Muscle layer of duodenum (tissue), 2 donors: ENCODE measurements around the gene AMER2.

Experiments used
- H3K27ac ChIP-seq: one replicate; pipeline ENCODE4 v1.7.0; 2013; ENCODE audit warnings: mild to moderate bottlenecking, low read length
- H3K27me3 ChIP-seq: one replicate; pipeline ENCODE4 v1.7.0; 2013; ENCODE audit warnings: low read depth, mild to moderate bottlenecking, control low read depth, low read length
- H3K36me3 ChIP-seq, 2 donors: one replicate each; pipeline ENCODE4 v1.7.0; 2013; ENCODE audit warnings: low read length in 2 of 2, control low read depth in 1 of 2, mild to moderate bottlenecking in 1 of 2; ENCODE audit not compliant: insufficient read depth in 2 of 2, control insufficient read depth in 1 of 2
- H3K4me1 ChIP-seq, 2 donors: one replicate each; pipeline ENCODE4 v1.7.0; 2013; ENCODE audit warnings: low read length in 2 of 2, mild to moderate bottlenecking in 2 of 2, control low read depth in 1 of 2, moderate library complexity in 1 of 2; ENCODE audit not compliant: insufficient read depth in 2 of 2, control insufficient read depth in 1 of 2
- H3K4me3 ChIP-seq, 2 donors: one replicate each; pipeline ENCODE4 v1.7.0; 2013; ENCODE audit warnings: low read length in 2 of 2, low read depth in 1 of 2, mild to moderate bottlenecking in 1 of 2
- H3K9me3 ChIP-seq, 2 donors: one replicate each; pipeline ENCODE4 v1.7.0; 2013; ENCODE audit warnings: low read length in 2 of 2, control low read depth in 1 of 2, mild to moderate bottlenecking in 1 of 2; ENCODE audit not compliant: control insufficient read depth in 1 of 2
- donor health status: healthy.

AMER2 gene

GRCh38 chr13:25200783-25201182 lies 28.7 kb upstream of the AMER2 start:
- Histone ChIP-seq H3K4me3 (no peak overlapping the region), H3K27ac (no peak overlapping the region), H3K27me3 (no peaks in the 10 kb centered on the region), H3K4me1 (no peaks in the 10 kb centered on the region), H3K9me3 (no peaks in the 10 kb centered on the region), H3K36me3 (no peaks in the 10 kb centered on the region)

DNA sequence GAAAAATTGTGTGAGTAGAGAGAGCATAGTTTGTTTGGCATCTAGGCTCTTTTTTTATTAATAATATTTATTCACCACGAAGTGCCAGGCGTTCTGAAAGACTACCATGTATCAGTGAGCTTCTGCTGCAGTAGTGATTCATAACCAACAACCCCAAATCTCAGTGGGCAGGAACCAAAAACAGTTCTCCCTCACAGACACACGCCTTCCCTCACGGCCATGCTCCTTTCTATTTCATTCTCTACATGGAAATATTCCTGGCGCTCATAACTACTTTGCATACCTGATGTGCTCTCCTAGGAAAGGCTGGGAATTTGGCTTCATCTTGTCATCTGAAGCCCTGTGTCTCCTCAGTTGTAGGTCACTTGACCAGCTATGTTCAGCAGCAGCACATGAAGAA lies 26.6 kb upstream of the AMER2 start:
- Histone ChIP-seq H3K36me3 (no peaks in the 10 kb centered on the region), H3K4me1 (no peaks in the 10 kb centered on the region), H3K27ac (no peak overlapping the region), H3K27me3 (no peaks in the 10 kb centered on the region), H3K4me3 (no peak overlapping the region), H3K9me3 (no peaks in the 10 kb centered on the region)

DNA sequence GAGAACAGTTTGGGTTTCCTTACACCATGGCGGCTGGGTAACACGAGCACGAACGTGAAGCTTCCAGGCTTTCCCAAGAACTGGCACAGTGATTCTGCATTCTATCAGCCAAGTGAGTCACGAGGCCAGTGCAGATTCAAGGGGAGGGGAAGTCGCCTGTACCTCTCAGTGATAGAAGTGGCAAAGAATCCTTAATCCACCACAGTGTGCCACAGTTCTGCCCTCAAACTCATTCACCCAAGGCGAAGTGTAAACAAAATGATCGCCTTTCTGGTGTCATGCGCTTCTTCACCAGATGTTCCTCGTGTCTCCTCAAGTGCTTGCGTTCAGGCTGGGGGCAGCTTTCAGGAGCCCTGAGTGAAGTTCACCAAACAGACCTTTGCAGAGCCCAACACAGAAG lies 24.9 kb upstream of the AMER2 start:
- H3K4me3 ChIP-seq: no peak overlapping the region
- H3K9me3 ChIP-seq: no peaks in the 10 kb centered on the region

DNA sequence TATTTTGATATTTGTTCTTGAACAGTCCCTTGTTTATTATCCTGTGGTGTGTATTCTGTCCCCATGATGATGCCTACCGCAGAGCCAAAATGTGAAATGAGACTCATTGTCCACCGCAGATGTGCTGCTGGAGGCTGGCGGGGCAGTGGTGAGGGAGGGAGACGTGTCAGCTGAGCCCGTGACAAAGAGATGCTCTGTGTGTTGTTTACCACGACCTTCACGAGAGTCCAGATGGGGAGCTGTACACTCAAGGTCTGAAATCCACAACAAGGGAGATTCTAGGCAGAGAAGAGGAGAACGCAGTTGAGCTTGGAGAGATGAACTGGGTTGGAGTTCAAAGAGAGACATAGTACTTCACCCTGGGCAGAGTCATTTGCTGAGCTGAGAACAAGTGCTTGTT lies 20.8 kb upstream of the AMER2 start:
- Histone ChIP-seq H3K36me3 (no peaks in the 10 kb centered on the region), H3K27ac (no peak overlapping the region), H3K4me3 (no peak overlapping the region), H3K27me3 (no peaks in the 10 kb centered on the region), H3K4me1 (no peaks in the 10 kb centered on the region), H3K9me3 (no peaks in the 10 kb centered on the region)

More for the DNA sequence above, 24.9 kb upstream of the AMER2 start:
- Histone ChIP-seq H3K4me1 (no peaks in the 10 kb centered on the region), H3K27ac (no peak overlapping the region), H3K27me3 (no peaks in the 10 kb centered on the region), H3K36me3 (no peaks in the 10 kb centered on the region)

DNA sequence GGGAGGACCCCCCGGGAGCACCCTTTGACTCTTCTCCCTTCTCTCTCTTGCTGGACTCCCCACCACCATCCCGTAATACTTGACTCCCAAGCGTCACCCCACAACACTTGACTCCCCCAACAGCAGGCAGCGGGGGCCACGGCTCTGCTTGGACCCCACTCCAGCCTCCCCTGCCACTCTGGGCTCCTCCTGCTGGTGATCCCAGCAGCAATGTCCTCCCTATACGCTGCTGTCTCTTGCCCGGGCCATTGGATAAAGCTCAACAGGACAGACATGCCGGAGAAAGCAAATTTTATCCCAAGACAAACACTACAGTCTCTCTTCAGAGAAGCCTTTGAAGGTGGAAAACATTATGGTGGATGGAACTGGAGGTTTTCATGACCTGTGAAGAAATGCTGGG lies 20.4 kb upstream of the AMER2 start:
- Histone ChIP-seq H3K27me3 (no peaks in the 10 kb centered on the region), H3K27ac (no peak overlapping the region), H3K4me3 (no peak overlapping the region), H3K4me1 (no peaks in the 10 kb centered on the region), H3K9me3 (no peaks in the 10 kb centered on the region), H3K36me3 (no peaks in the 10 kb centered on the region)

DNA sequence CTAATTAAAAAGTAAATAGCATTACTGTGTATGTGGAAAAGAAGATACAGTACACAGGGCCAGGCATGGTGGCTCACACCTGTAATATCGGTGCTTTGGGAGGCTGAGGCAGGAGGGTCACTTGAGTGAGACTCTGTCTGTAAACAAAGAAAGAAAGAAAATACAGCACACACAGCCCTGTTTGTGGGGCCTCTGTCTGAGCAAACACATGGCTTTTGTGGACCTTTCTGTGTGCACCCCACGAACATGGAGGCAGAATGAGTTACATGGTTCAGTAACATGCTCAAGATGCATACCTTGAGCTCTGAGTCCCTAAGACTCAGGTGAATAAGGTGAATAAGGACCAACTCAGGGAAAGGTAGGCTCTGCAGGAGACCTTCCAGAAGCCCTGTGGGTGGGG lies 20.0 kb upstream of the AMER2 start:
- Histone ChIP-seq H3K36me3 (no peaks in the 10 kb centered on the region), H3K27me3 (no peaks in the 10 kb centered on the region), H3K27ac (no peak overlapping the region), H3K9me3 (no peaks in the 10 kb centered on the region), H3K4me1 (no peaks in the 10 kb centered on the region), H3K4me3 (no peak overlapping the region)

- Histone ChIP-seq H3K36me3 (no peaks in the 10 kb centered on the region), H3K4me3 (no peak overlapping the region), H3K27me3 (no peaks in the 10 kb centered on the region), H3K9me3 (no peaks in the 10 kb centered on the region), H3K27ac (no peak overlapping the region), H3K4me1 (no peaks in the 10 kb centered on the region)
Observed at GRCh38 chr13:25190771-25191170, 18.7 kb upstream of the AMER2 start.

- H3K36me3 ChIP-seq: no peaks in the 10 kb centered on the region
- H3K27me3 ChIP-seq: no peaks in the 10 kb centered on the region
- no peak overlapping the region for H3K27ac ChIP-seq
- no peaks in the 10 kb centered on the region for H3K4me1 ChIP-seq
- H3K4me3 ChIP-seq: no peak overlapping the region
- H3K9me3 ChIP-seq: no peaks in the 10 kb centered on the region
Observed at GRCh38 chr13:25190256-25190655, 18.2 kb upstream of the AMER2 start.

GRCh38 chr13:25187596-25187995 lies 15.5 kb upstream of the AMER2 start:
- no peaks in the 10 kb centered on the region for H3K27me3 ChIP-seq
- H3K27ac ChIP-seq: no peak overlapping the region
- no peaks in the 10 kb centered on the region for H3K36me3 ChIP-seq
- no peak overlapping the region for H3K4me3 ChIP-seq
- H3K4me1 ChIP-seq: no peaks in the 10 kb centered on the region
- no peaks in the 10 kb centered on the region for H3K9me3 ChIP-seq

DNA sequence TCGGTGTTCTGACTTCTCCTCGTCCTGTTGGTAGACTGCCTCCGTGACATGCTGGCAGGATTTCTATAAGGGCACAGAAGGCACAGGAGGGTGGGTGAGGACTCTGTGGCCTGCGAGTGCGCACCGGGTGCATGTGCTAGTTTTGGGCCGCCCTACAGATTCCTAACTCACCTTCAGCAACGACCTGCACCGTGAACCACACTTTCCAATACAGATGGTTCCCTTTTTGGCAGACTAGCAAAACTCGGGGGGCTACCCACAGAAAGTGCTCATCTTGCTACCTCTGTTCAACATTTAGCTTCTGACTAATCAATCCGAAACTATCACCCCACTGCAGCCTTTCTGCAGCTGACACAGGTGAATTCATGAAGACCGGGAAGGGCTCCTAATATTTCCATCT lies 14.1 kb upstream of the AMER2 start:
- Histone ChIP-seq H3K27me3 (no peaks in the 10 kb centered on the region), H3K27ac (no peak overlapping the region), H3K9me3 (no peaks in the 10 kb centered on the region), H3K4me3 (no peak overlapping the region), H3K36me3 (no peaks in the 10 kb centered on the region), H3K4me1 (no peaks in the 10 kb centered on the region)

DNA sequence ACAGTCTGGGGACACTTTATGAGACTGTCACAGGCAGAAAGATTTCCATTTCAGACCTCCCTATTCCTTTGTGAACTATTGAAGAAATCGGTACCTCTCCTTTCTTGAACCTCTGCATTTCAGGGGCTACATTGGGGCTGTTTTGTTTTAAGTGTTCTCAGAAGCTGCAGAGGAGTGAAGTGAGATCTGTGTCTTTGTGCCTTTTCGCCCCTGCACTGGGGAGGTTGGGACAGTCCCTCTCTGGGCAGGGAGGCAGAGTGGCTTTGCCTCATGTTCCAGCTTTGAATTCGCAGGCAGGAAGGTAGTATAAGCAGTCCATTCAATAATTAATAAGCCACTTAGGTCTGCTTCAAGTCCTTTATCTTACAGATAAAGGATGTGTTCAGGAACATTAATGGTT lies 9.5 kb upstream of the AMER2 start:
- Histone ChIP-seq H3K9me3 (no peaks in the 10 kb centered on the region), H3K27me3 (no peaks in the 10 kb centered on the region), H3K27ac (no peak overlapping the region), H3K4me1 (no peaks in the 10 kb centered on the region), H3K4me3 (no peak overlapping the region), H3K36me3 (no peaks in the 10 kb centered on the region)

GRCh38 chr13:25180775-25181537 lies 8.9 kb upstream of the AMER2 start:
- H3K4me3 ChIP-seq: no peak overlapping the region
- H3K36me3 ChIP-seq: no peaks in the 10 kb centered on the region
- no peaks in the 10 kb centered on the region for H3K27me3 ChIP-seq
- no peak overlapping the region for H3K27ac ChIP-seq
- H3K4me1 ChIP-seq: no peaks in the 10 kb centered on the region
- no peaks in the 10 kb centered on the region for H3K9me3 ChIP-seq
